Subcutaneous adipose tissue (tissue), 4 donors: ENCODE data around the gene PRKG1. TPM values are rescaled to one million over a fixed set of nuclear protein-coding genes. Genes with fewer than 3 reads are reported as not detected.

ENCODE experiments used
- CTCF ChIP-seq: fragments of 450-650 bp; IDR thresholded peaks from one replicate; pipeline ENCODE4 v1.5.1; 2016; ENCODE audit warnings: low read depth, mild to moderate bottlenecking, control low read depth, antibody characterized with exemption, moderate library complexity
- total RNA-seq, 4 donors: library from RNA; depleted of rRNA; stranded (reverse); fragments of >200 nt; gene quantifications; one replicate each; pipeline ENCODE4 v1.1.0, GENCODE V29; 2016

PRKG1 gene
- total RNA-seq, 4 donors from 2014 or later = 7.6 to 17.2 (median 10.7) TPM

- TF ChIP-seq CTCF = no peak
Measured at GRCh38 chr10:51937308-51938140, 863.2 kb downstream of the PRKG1 start.

DNA sequence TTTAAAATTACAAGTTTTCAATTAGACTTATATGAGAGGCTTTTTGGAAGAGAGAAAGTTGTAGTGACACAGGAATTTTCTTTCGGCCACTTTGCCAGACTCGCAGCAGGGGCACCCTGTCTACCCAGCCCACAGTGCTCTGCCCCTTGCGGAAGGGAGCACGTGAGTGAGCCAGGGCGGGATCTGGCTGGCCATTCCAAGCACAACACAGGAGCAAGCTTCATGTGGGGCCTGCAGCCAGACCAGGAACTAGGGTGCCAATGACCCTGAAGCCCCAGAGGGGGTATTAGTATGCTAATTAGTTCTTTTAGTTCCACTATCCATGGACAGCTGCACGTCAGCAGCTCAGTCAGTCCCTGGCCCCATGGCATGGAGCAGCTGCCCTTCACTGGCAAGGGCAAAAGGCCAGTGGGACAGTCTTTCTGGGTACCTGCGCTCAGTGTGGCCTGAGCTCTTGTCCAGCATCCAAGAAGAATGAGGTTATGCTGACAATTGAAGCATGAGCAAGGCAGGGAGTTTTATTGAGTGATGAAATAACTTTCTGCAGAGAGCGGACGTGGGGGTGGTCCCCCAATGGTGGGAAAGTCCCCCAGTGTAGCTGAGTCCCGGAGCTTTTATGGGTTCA is 876.2 kb downstream of the PRKG1 start:
- no peak for TF ChIP-seq CTCF

DNA sequence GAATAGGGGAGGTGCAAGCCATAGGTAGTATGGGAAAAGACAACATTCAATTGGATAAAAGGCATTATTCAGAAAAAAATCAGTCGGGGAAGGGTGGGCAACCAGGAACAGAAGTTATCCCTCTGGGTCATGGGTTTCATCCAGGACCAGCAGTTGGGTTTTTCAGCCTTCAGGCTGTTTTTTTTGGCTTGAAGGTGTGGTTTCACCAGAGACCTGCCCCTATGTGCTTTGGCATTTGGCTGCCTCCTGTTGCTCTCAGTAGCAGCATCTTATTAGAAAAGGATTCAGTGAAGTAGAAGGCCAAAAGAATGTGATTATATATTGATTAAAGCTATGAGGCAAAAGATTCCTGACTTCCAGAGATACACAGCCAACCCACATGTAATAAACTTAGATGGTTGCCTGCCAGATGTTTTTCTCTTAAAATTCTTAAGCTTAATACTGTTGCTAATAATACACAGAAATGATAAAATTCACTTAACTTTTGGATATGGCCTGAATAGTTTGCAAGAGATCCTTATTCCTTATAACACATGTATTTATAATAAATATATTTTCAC is 876.8 kb downstream of the PRKG1 start:
- TF ChIP-seq CTCF = no peak

- TF ChIP-seq CTCF = no peak
Measured at GRCh38 chr10:51951601-51952000, 877.3 kb downstream of the PRKG1 start.

- TF ChIP-seq CTCF = no peak
Measured at GRCh38 chr10:51952056-51952455, 877.8 kb downstream of the PRKG1 start.

DNA sequence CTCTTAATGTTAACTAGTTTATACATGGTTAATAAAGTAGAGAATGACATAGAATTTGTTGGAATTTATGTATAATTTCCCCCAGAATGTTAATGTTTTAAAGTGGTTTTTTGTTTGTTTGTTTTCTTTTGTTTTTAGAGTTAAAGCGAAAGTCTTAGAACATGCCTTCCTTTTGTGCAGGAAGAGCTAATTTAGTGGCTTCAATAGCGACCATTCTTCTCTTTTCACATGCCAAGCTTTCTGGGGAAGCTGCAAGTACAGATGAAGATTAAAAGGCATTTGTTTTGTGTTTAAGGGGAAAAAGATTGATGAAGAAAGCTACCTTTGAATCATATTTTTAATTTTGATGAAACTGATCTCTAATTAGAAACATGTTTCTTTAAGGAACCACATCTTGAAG is 881.4 kb downstream of the PRKG1 start:
- TF ChIP-seq CTCF = no peak

GRCh38 chr10:51956822-51957221 is 882.5 kb downstream of the PRKG1 start:
- TF ChIP-seq CTCF = no peak
